Keratinocyte (primary cell): ENCODE results near the gene WNT10A. TPM values are rescaled to one million over a fixed set of nuclear protein-coding genes. Genes with fewer than 3 reads are reported as not detected.

Source experiments
- DNase-seq: peaks from one replicate; pipeline ENCODE4 v3.0.0-alpha.2; 2011; ENCODE audit warnings: low read depth, missing footprints, low spot score
- FAIRE-seq: peaks from 2 replicates; lab custom pipeline; 2011; peaks lifted over from hg19 to GRCh38; lab: Jason Lieb, UNC
- H2AFZ ChIP-seq: 2 replicates; pipeline ENCODE4 v1.6.0; 2012; ENCODE audit warnings: low read length, control low read depth, inconsistent platforms; ENCODE audit not compliant: control insufficient read depth
- H3K27ac ChIP-seq: 2 replicates; pipeline ENCODE4 v1.5.1; 2011; ENCODE audit warnings: low read length; ENCODE audit not compliant: control insufficient read depth, insufficient read depth
- H3K27me3 ChIP-seq: 3 replicates; pipeline ENCODE4 v1.6.0; 2011; ENCODE audit warnings: low read length; ENCODE audit not compliant: control insufficient read depth, insufficient read depth; ENCODE audit errors: extremely low read depth
- H3K36me3 ChIP-seq, 2 experiments: 2 replicates in 1 of 2; 3 replicates in 1 of 2; pipeline ENCODE4 v1.5.1; 2011; ENCODE audit warnings: low read length in 2 of 2, mild to moderate bottlenecking in 1 of 2; ENCODE audit not compliant: control insufficient read depth in 2 of 2, insufficient read depth in 2 of 2; ENCODE audit errors: extremely low read depth in 1 of 2
- H3K4me1 ChIP-seq: 3 replicates; pipeline ENCODE4 v1.5.1; 2011; ENCODE audit warnings: low read length; ENCODE audit not compliant: control insufficient read depth, insufficient read depth; ENCODE audit errors: extremely low read depth
- H3K4me2 ChIP-seq: 3 replicates; pipeline ENCODE4 v1.6.0; 2011; ENCODE audit warnings: low read depth, low read length; ENCODE audit not compliant: control insufficient read depth, insufficient read depth; ENCODE audit errors: extremely low read depth
- H3K4me3 ChIP-seq, 3 experiments: fragments of 200-600 bp in 1 of 3; sonication (generic) in 1 of 3; 2 replicates in 2 of 3; 3 replicates in 1 of 3; pipeline ENCODE4 v1.5.1; 2011 to 2016; ENCODE audit warnings: low read length in 3 of 3, mild to moderate bottlenecking in 3 of 3, control low read depth in 2 of 3, inconsistent platforms in 1 of 3, low read depth in 1 of 3, mixed read lengths in 1 of 3, mixed run types in 1 of 3, moderate library complexity in 1 of 3; ENCODE audit not compliant: control insufficient read depth in 2 of 3, insufficient read depth in 2 of 3; ENCODE audit errors: extremely low read depth in 1 of 3
- H3K79me2 ChIP-seq: 2 replicates; pipeline ENCODE4 v1.6.0; 2012; ENCODE audit warnings: low read length; ENCODE audit not compliant: control insufficient read depth, insufficient read depth
- H3K9ac ChIP-seq: 3 replicates; pipeline ENCODE4 v1.6.0; 2011; ENCODE audit warnings: low read length; ENCODE audit not compliant: control insufficient read depth, insufficient read depth; ENCODE audit errors: extremely low read depth
- H3K9me1 ChIP-seq: 3 replicates; pipeline ENCODE4 v1.6.0; 2011; ENCODE audit warnings: low read length; ENCODE audit not compliant: control insufficient read depth, insufficient read depth; ENCODE audit errors: extremely low read depth
- H3K9me3 ChIP-seq: 2 replicates; pipeline ENCODE4 v1.5.1; 2012; ENCODE audit warnings: low read depth, low read length; ENCODE audit not compliant: control insufficient read depth
- H4K20me1 ChIP-seq: 3 replicates; pipeline ENCODE4 v1.6.0; 2011; ENCODE audit warnings: low read length; ENCODE audit not compliant: control insufficient read depth, insufficient read depth; ENCODE audit errors: extremely low read depth
- EZH2 ChIP-seq: IDR thresholded peaks from one replicate; pipeline ENCODE4 v1.6.1; 2012; ENCODE audit warnings: inconsistent platforms, mild to moderate bottlenecking, low read length, moderate library complexity
- dilution Hi-C: fragments of 300-500 bp; cut with MboI; formaldehyde crosslinking; loops from one replicate; pipeline ENCODE4 v1.7.0; 2020; ENCODE audit warnings: low sequenced_read_pairs; ENCODE audit not compliant: extremely low pct_ligation_motif_present
- polyA plus RNA-seq, 5 experiments: library from polyadenylated mRNA; depleted of rRNA in 3 of 5; stranded (reverse) in 3 of 5; stranded (forward) in 1 of 5; unstranded in 1 of 5; fragments of >200 nt; gene quantifications; 1 replicate in 1 of 5; 2 replicates in 3 of 5; 3 replicates in 1 of 5; pipeline versions ENCODE4 v1.2.1 to v1.2.3, GENCODE V29; 2011 to 2012; ENCODE audit warnings: missing spikeins in 2 of 5, low read depth in 1 of 5, low replicate concordance in 1 of 5
- TF ChIP-seq, protein P1 (sequence below), 3 experiments: IDR thresholded peaks in 1 of 3; conservative IDR thresholded peaks in 1 of 3; optimal IDR thresholded peaks in 1 of 3; 2 replicates in 2 of 3; 3 replicates in 1 of 3; pipeline versions ENCODE3 to v1.5.1; 2011; ENCODE audit warnings: low read length in 3 of 3, mild to moderate bottlenecking in 3 of 3, moderate library complexity in 2 of 3, control low read depth in 1 of 3, inconsistent platforms in 1 of 3; ENCODE audit not compliant: insufficient read depth in 2 of 3; ENCODE audit errors: extremely low read depth in 1 of 3

WNT10A gene
- polyA plus RNA-seq, 1 donor (not counting 4 experiments of a cell fraction or from before 2014, with no cell fraction given), result 2.1 TPM

DNA sequence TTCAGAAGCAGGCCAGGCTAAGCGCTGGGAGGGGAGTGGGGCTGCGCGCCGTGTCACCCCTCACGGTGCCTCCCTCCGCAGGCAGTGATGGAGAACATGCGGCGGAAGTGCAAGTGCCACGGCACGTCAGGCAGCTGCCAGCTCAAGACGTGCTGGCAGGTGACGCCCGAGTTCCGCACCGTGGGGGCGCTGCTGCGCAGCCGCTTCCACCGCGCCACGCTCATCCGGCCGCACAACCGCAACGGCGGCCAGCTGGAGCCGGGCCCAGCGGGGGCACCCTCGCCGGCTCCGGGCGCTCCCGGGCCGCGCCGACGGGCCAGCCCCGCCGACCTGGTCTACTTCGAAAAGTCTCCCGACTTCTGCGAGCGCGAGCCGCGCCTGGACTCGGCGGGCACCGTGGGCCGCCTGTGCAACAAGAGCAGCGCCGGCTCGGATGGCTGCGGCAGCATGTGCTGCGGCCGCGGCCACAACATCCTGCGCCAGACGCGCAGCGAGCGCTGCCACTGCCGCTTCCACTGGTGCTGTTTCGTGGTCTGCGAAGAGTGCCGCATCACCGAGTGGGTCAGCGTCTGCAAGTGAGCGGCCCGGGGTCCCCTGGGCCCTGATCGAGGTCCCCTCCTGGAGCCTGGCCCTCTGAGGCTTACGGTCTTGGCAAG lies 12.2 kb downstream of the WNT10A start:
- dilution Hi-C loops, result no loop called here
- Histone ChIP-seq H3K4me2 (peak overlapping the region; percentile 68), H2AFZ (peak overlapping the region; percentile 74), H4K20me1 (no peaks in the 10 kb centered on the region), H3K4me3 (peak overlapping the region; percentile 33 to 63 (median 47)), H3K27ac (peak overlapping the region; percentile 82), H3K4me1 (peaks cover 52% of the 10 kb centered on the region), H3K9me1 (no peaks in the 10 kb centered on the region), H3K9me3 (no peaks in the 10 kb centered on the region), H3K36me3 (no peaks in the 10 kb centered on the region), H3K9ac (peak overlapping the region; percentile 14), H3K79me2 (no peaks in the 10 kb centered on the region), H3K27me3 (no peaks in the 10 kb centered on the region)
- FAIRE-seq (peak; percentile 68), DNase-seq (no peak)
- TF ChIP-seq, protein P1, sequence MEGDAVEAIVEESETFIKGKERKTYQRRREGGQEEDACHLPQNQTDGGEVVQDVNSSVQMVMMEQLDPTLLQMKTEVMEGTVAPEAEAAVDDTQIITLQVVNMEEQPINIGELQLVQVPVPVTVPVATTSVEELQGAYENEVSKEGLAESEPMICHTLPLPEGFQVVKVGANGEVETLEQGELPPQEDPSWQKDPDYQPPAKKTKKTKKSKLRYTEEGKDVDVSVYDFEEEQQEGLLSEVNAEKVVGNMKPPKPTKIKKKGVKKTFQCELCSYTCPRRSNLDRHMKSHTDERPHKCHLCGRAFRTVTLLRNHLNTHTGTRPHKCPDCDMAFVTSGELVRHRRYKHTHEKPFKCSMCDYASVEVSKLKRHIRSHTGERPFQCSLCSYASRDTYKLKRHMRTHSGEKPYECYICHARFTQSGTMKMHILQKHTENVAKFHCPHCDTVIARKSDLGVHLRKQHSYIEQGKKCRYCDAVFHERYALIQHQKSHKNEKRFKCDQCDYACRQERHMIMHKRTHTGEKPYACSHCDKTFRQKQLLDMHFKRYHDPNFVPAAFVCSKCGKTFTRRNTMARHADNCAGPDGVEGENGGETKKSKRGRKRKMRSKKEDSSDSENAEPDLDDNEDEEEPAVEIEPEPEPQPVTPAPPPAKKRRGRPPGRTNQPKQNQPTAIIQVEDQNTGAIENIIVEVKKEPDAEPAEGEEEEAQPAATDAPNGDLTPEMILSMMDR (optimal IDR thresholded peaks at IDR 0.05 in 1 of 3, IDR thresholded peaks at IDR 0.05 in 1 of 3, conservative IDR thresholded peaks at IDR 0.05 in 1 of 3; ENCODE audit: extremely low read depth in 1 of 3, insufficient read depth in 2 of 3, low read length in 3 of 3), result peak in 2 of 3 experiments; percentile 29 to 64
- TF ChIP-seq EZH2, result no peak

DNA sequence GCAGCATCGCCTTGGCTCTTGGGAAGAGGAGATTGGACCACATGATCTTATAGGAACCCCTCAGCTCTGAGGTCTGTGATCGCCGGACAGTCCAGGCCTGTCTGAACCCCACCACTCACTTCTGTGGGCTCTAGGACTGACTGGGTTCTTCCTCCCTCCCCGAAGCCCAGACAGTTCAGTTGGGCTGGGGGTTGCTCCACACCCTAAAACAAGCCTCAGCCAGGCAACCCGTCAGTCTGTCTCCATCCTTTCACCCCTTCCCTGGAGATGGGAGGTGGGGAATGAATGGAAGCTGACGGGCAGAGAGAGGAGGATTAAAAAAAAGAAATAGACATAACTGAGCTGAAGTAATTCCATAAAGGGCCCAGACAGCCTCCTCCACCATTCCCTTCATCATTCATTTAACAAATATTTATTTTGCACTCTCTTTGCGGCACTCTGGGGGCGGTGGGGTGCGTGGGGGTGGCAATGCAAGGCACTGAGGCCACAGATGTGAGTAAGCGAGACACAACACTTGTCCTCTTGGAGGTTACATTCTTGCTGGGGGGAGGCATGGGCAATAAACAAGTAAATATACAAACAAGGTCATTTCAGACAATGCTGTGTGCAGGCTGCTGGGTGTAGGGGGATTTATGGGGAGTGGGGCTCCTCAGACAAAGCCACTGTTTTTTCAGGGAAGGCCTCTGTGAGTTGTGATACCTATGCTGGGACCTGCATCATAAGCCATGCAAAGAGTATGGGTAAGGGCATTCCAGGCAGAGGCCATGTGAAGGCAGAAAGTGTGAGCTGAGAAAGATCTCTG lies 12.9 kb downstream of the WNT10A start:
- no peaks in the 10 kb centered on the region for H3K9me3 ChIP-seq
- peak overlapping the region; percentile 68 for H3K4me2 ChIP-seq
- peak; percentile 84 for FAIRE-seq
- no peak for TF ChIP-seq EZH2
- TF ChIP-seq, protein P1 (optimal IDR thresholded peaks at IDR 0.05 in 1 of 3, IDR thresholded peaks at IDR 0.05 in 1 of 3, conservative IDR thresholded peaks at IDR 0.05 in 1 of 3; ENCODE audit: extremely low read depth in 1 of 3, insufficient read depth in 2 of 3, low read length in 3 of 3), result no peak
- peak overlapping the region; percentile 82 for H3K27ac ChIP-seq
- H2AFZ ChIP-seq, result peak overlapping the region; percentile 74
- H3K9ac ChIP-seq, result peak overlapping the region; percentile 14
- peak overlapping the region; percentile 33 to 63 (median 47) for H3K4me3 ChIP-seq
- no peaks in the 10 kb centered on the region for H3K27me3 ChIP-seq
- H3K79me2 ChIP-seq, result no peaks in the 10 kb centered on the region
- H4K20me1 ChIP-seq, result no peaks in the 10 kb centered on the region
- no peaks in the 10 kb centered on the region for H3K9me1 ChIP-seq
- H3K4me1 ChIP-seq, result peaks cover 56% of the 10 kb centered on the region
- dilution Hi-C loops, result no loop called here
- H3K36me3 ChIP-seq, result no peaks in the 10 kb centered on the region
- no peak for DNase-seq
